Prostate gland (tissue), 2 donors: Measurements from ENCODE around the gene NR6A1.

Experiments
- CTCF ChIP-seq, 4 experiments: fragments of 200-600 bp in 2 of 4; fragments of 450-650 bp in 2 of 4; sonication (generic) in 2 of 4; IDR thresholded peaks; 1 replicate in 3 of 4; 2 replicates in 1 of 4; pipeline ENCODE4 v1.5.1; 2016 to 2019; ENCODE audit warnings: antibody characterized with exemption in 4 of 4, mild to moderate bottlenecking in 2 of 4, moderate library complexity in 2 of 4
- POLR2A ChIP-seq: fragments of 450-650 bp; IDR thresholded peaks from one replicate; pipeline ENCODE4 v1.6.1; 2016; ENCODE audit warnings: antibody characterized with exemption, mild to moderate bottlenecking
- POLR2AphosphoS5 ChIP-seq: sonication (generic); formaldehyde crosslinking; IDR thresholded peaks from one replicate; pipeline ENCODE4 v1.6.1; 2017; ENCODE audit warnings: antibody characterized with exemption

GRCh38 chr9:124652203-124652602 lies 118.9 kb downstream of the NR6A1 start:
- no peak for TF ChIP-seq CTCF (IDR thresholded peaks at IDR 0.05)
- TF ChIP-seq POLR2AphosphoS5: no peak
- TF ChIP-seq POLR2A: no peak
